T-cell (primary cell): Measurements from ENCODE around the gene RNF126. TPM values are rescaled to one million over a fixed set of nuclear protein-coding genes. Genes with fewer than 3 reads are reported as not detected.
"Not testable (repeated sequence)": the region's sequence is repeated elsewhere in the genome, so short reads cannot be mapped to it uniquely, and the experiment has no call there.

ENCODE experiments used
- ATAC-seq, 4 experiments: fragments of 200-7000 bp in 3 of 4; fragments of 150-1000 bp in 1 of 4; cut with Tn5 transposase; replicated peaks in 1 of 4; 1 replicate in 3 of 4; 2 replicates in 1 of 4; pipeline ENCODE4 v1.10.0; 2021; ENCODE audit warnings: moderate library complexity in 3 of 4, mild to moderate bottlenecking in 2 of 4, moderate number of reproducible peaks in 1 of 4
- CTCF ChIA-PET, 2 donors: fragments of 300-600 bp; sonication (Branson Sonifier 250); formaldehyde crosslinking; loops; one replicate each; lab custom pipeline; 2022; ENCODE audit warnings: antibody characterized with exemption in 2 of 2; lab: Charles Lee
- POLR2A ChIA-PET, 2 donors: fragments of 300-600 bp; sonication (Branson Sonifier 250); formaldehyde crosslinking; loops; one replicate each; lab custom pipeline; 2022; ENCODE audit warnings: antibody characterized with exemption in 2 of 2; lab: Charles Lee
- DNase-seq, 35 experiments: peaks; one replicate each; pipeline versions ENCODE4 v3.0.0 to v3.0.0-alpha.2; 2013 to 2023
- H3K27ac ChIP-seq: one replicate; pipeline ENCODE4 v1.5.1; 2013; ENCODE audit warnings: low read length
- H3K27me3 ChIP-seq, 2 experiments: replicated peaks in 1 of 2; 1 replicate in 1 of 2; 2 replicates in 1 of 2; pipeline versions ENCODE4 v1.6.1 to v1.7.0; 2013; ENCODE audit warnings: low read length in 1 of 2, mixed read lengths in 1 of 2; ENCODE audit not compliant: control insufficient read depth in 2 of 2, insufficient read depth in 2 of 2; ENCODE audit errors: extremely low read depth in 1 of 2
- H3K36me3 ChIP-seq, 2 donors: 1 replicate in 1 of 2; 2 replicates in 1 of 2; pipeline versions ENCODE4 v1.6.1 to v1.7.0; 2013; ENCODE audit warnings: low read length in 1 of 2; ENCODE audit not compliant: control insufficient read depth in 2 of 2, insufficient read depth in 1 of 2; ENCODE audit errors: extremely low read depth in 1 of 2
- H3K4me1 ChIP-seq, 2 experiments: 1 replicate in 1 of 2; 2 replicates in 1 of 2; pipeline versions ENCODE4 v1.6.1 to v1.7.0; 2013; ENCODE audit warnings: low read length in 2 of 2, mixed read lengths in 1 of 2; ENCODE audit not compliant: insufficient read depth in 2 of 2, control insufficient read depth in 1 of 2; ENCODE audit errors: extremely low read depth in 1 of 2
- H3K4me3 ChIP-seq, 2 donors: 1 replicate in 1 of 2; 2 replicates in 1 of 2; pipeline versions ENCODE4 v1.5.1 to v1.7.0; 2013; ENCODE audit warnings: mild to moderate bottlenecking in 2 of 2, low read length in 1 of 2, moderate library complexity in 1 of 2; ENCODE audit not compliant: control insufficient read depth in 1 of 2; ENCODE audit errors: extremely low read depth in 1 of 2
- H3K9me3 ChIP-seq: 2 replicates; pipeline ENCODE4 v1.7.0; 2013
- H3K27ac Mint-ChIP-seq, 2 donors: one replicate each; pipeline ENCODE4 v1.8.0; 2020 to 2021; ENCODE audit warnings: mild to moderate bottlenecking in 2 of 2, mixed read lengths in 2 of 2
- H3K27me3 Mint-ChIP-seq, 2 donors: one replicate each; pipeline ENCODE4 v1.8.0; 2021 to 2022; ENCODE audit warnings: mixed read lengths in 2 of 2
- H3K36me3 Mint-ChIP-seq: one replicate; pipeline ENCODE4 v1.8.0; 2021; ENCODE audit warnings: mixed read lengths
- H3K4me1 Mint-ChIP-seq, 3 donors: one replicate each; pipeline ENCODE4 v1.8.0; 2020 to 2022; ENCODE audit warnings: mixed read lengths in 3 of 3, mild to moderate bottlenecking in 1 of 3
- H3K4me3 Mint-ChIP-seq, 3 donors: one replicate each; pipeline ENCODE4 v1.8.0; 2020 to 2022; ENCODE audit warnings: mild to moderate bottlenecking in 3 of 3, mixed read lengths in 3 of 3, moderate library complexity in 3 of 3
- H3K9me3 Mint-ChIP-seq, 3 donors: one replicate each; pipeline ENCODE4 v1.8.0; 2020 to 2022; ENCODE audit warnings: mixed read lengths in 3 of 3
- WGBS: methylation state at CpG from one replicate; pipeline ENCODE4 v1.1.5; 2013; ENCODE audit warnings: missing lambda C conversion rate; ENCODE audit not compliant: insufficient coverage; 5-methylcytosine and 5-hydroxymethylcytosine counted together
- total RNA-seq, 35 experiments: library from RNA in 6 of 35; stranded (reverse) in 6 of 35; fragments of 120-200 nt in 1 of 35; gene quantifications; one replicate each; pipeline versions ENCODE4 v1.2.1 to v1.2.4 and lab custom pipeline; 2013 to 2026

Gene RNF126
- total RNA-seq, 5 donors from 2014 or later (not counting 1 experiment from before 2014, with no cell fraction given): 98.8 to 139 (median 118) TPM

DNA sequence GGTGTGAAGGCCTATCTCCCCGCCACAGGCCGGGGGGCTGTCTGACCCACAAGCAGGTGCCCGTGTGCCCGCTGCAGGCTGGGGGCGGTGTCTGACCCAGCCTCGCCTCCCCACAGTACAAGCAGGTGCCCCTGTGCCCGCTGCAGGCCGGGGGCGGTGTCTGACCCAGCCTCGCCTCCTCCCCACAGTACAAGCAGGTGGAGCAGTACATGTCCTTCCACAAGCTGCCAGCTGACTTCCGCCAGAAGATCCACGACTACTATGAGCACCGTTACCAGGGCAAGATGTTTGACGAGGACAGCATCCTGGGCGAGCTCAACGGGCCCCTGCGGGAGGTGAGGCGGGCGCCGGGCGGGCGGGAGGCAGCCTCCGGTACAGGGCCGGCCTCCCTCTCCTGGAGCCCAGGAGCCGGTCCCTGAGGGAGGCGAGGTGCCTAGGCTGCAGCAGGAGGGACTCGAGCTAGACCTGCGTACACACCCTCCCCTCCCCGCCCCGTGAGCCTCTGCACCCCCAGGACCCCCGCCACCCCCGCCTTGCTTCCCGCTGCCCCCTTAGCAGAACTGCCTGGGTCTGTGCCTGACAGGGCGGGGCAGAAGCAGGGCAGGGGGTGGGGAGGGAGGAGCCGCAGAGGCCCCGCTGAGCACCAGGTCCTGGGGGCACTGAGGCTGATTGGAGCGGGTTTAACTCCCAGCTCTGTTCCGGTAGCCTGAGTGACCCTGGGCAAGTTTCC is 52.8 kb downstream of the RNF126 start:
- ChIA-PET POLR2A (no interaction called here), CTCF (interaction anchor here in 1 of 2 donors (0.6 kb wide), 2 partner anchors 16 to 53 kb away, joined by 3 to 4 read pairs; no protein-coding TSS in a partner anchor)
- Mint-ChIP-seq H3K27me3 (no peaks in the 10 kb centered on the region), H3K9me3 (no peaks in the 10 kb centered on the region), H3K4me3 (peak overlapping the region; percentile 89 to 98 (median 95)), H3K36me3 (peaks cover 5% of the 10 kb centered on the region), H3K4me1 (peaks cover 17 to 25% (median 21%) of the 10 kb centered on the region in 3 donors), H3K27ac (peak overlapping the region; percentile 93 to 98)
- Histone ChIP-seq H3K27me3 (peaks cover 0 to 2% of the 10 kb centered on the region in 2 experiments), H3K27ac (peak overlapping the region; percentile 61), H3K36me3 (no peaks in the 10 kb centered on the region), H3K4me3 (peak overlapping the region; percentile 58 to 72), H3K4me1 (peaks cover 3 to 45% of the 10 kb centered on the region in 2 experiments), H3K9me3 (no peaks in the 10 kb centered on the region)
- WGBS: 9% methylated on average over 27 of the region's 38 CpGs
- ATAC-seq: peak; percentile 40 to 64 (median 64)
- peak in 25 of 35 experiments; percentile 12 to 60 (median 38) for DNase-seq

DNA sequence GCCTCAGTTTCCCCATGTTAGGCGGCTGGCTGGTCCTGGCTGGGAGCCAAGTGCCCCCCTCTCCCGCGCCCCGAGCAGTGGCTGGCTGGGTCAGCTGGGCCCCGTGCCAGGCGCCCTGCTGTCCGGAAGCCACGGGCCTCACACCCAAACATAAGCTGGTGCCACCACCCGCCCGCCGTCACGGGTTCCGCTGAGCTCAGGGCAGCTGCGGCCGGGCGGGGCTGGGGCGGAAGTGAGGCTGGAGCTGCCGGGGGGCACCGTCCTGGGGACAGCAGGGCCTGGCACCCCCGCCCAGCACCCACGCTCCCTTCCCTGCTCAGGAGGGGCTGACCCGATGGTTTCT is 54.0 kb downstream of the RNF126 start:
- CTCF ChIA-PET: no interaction called here
- no peak for ATAC-seq
- Histone ChIP-seq H3K9me3 (no peaks in the 10 kb centered on the region), H3K36me3 (no peaks in the 10 kb centered on the region), H3K27me3 (no peaks in the 10 kb centered on the region), H3K4me1 (peaks cover 3 to 45% of the 10 kb centered on the region in 2 experiments), H3K27ac (peak overlapping the region; percentile 23), H3K4me3 (no peak overlapping the region)
- DNase-seq: no peak
- Mint-ChIP-seq H3K27ac (no peak overlapping the region), H3K9me3 (no peaks in the 10 kb centered on the region), H3K27me3 (no peaks in the 10 kb centered on the region), H3K4me1 (peaks cover 17% of the 10 kb centered on the region in 3 donors), H3K36me3 (no peaks in the 10 kb centered on the region), H3K4me3 (no peak overlapping the region)
- 77% methylated on average over 22 of the region's 22 CpGs for WGBS
- POLR2A ChIA-PET: no interaction called here

DNA sequence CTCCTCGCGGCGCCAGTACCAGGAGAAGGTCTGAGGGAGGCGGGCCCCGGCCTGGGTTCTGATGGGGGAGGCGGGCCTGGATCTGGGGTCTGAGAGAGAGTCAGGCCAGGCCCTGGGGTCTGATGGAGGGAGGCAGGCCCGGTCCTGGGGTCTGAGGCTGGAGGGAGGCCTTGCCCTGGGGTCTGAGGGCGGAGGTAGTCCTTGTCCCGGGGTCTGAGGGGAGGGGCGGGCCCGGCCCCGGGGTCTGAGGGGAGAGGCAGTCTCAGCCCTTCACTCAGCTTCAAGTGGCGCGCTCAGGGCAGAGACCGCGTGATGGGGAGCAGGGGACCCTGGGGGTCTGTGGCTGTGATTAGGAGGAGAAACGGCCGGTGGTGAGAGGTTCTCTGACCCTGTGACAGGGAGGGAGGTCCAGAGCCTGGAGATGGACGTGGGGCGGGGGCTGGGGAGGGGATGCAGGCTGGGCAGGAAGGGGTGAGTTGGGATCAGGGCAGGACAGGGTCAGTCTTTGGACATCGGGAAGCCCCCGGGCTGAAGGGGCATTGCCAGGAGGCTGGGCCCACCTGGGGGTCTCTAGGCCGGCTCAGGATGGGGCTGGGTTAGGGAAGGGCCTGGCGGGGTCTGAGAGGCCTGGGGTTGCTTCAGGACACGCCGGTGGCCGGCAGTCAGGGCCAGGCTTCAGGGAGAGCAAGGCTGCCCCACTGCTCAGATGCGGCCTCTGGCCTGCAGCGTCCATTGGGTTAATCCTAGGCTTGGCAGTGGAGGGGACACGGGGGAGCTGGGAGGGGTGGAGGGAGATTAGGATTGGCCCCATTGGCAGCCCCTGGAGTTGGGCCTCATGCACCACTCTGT is 54.6 kb downstream of the RNF126 start:
- Mint-ChIP-seq H3K27me3 (no peaks in the 10 kb centered on the region), H3K4me3 (peak overlapping the region in 1 of 3 donors; percentile 53), H3K27ac (no peak overlapping the region), H3K9me3 (no peaks in the 10 kb centered on the region), H3K36me3 (no peaks in the 10 kb centered on the region), H3K4me1 (peaks cover 17 to 19% (median 17%) of the 10 kb centered on the region in 3 donors)
- CTCF ChIA-PET: no interaction called here
- POLR2A ChIA-PET: no interaction called here
- no peak for ATAC-seq
- Histone ChIP-seq H3K36me3 (no peaks in the 10 kb centered on the region), H3K9me3 (no peaks in the 10 kb centered on the region), H3K27me3 (no peaks in the 10 kb centered on the region), H3K27ac (peak overlapping the region; percentile 23), H3K4me1 (peaks cover 3 to 45% of the 10 kb centered on the region in 2 experiments), H3K4me3 (peak overlapping the region in 1 of 2 donors; percentile 34)
- WGBS: 88% methylated on average over 24 of the region's 30 CpGs
- DNase-seq: no peak

DNA sequence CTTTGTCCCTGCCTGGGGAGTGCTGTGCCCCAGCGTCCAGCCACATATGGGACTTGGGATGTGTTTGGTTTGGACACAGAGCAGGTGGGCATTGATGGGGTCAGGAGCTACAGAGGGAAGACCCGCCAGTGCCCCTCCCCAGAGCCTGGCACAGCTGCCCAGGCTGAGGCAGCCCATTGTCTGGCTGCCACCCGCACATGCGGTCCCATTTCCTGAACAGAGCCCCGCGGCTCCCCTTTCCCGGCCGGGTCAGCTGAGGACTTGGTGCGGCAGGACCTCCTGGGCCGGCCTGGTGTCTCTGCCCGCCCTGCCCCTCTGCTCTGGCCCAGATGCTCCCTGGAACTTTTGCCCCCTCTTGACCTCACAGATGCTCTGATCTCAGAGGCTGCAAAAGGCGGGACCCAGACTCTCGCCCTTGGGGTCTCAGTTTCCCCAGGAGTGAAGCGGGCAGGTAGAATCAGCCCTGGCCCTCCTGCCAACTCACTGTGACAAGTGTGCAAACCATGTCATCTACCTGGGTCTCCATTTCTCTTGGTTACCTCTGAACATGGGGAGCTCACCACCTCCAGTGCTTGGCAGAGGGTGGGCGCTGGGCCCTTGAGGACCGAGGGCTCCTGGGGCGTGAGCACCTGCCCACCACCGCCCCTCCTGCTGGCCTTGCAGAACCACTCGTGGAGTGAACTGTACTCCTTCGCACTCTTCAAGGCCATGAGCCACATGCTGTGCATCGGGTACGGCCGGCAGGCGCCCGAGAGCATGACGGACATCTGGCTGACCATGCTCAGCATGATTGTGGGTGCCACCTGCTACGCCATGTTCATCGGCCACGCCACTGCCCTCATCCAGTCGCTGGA is 55.5 kb downstream of the RNF126 start:
- peaks cover 3 to 39% of the 10 kb centered on the region in 2 experiments for H3K4me1 ChIP-seq
- no peak overlapping the region for H3K27ac ChIP-seq
- Mint-ChIP-seq H3K36me3 (no peaks in the 10 kb centered on the region), H3K4me1 (peaks cover 14 to 19% (median 17%) of the 10 kb centered on the region in 3 donors), H3K27ac (peak overlapping the region in 1 of 2 donors; percentile 52), H3K4me3 (no peak overlapping the region), H3K9me3 (no peaks in the 10 kb centered on the region), H3K27me3 (no peaks in the 10 kb centered on the region)
- ChIA-PET CTCF (no interaction called here), POLR2A (no interaction called here)
- no peaks in the 10 kb centered on the region for H3K27me3 ChIP-seq
- no peak for ATAC-seq
- DNase-seq: no peak
- H3K36me3 ChIP-seq: no peaks in the 10 kb centered on the region
- WGBS: 95% methylated on average over 26 of the region's 30 CpGs
- H3K9me3 ChIP-seq: no peaks in the 10 kb centered on the region
- no peak overlapping the region for H3K4me3 ChIP-seq

DNA sequence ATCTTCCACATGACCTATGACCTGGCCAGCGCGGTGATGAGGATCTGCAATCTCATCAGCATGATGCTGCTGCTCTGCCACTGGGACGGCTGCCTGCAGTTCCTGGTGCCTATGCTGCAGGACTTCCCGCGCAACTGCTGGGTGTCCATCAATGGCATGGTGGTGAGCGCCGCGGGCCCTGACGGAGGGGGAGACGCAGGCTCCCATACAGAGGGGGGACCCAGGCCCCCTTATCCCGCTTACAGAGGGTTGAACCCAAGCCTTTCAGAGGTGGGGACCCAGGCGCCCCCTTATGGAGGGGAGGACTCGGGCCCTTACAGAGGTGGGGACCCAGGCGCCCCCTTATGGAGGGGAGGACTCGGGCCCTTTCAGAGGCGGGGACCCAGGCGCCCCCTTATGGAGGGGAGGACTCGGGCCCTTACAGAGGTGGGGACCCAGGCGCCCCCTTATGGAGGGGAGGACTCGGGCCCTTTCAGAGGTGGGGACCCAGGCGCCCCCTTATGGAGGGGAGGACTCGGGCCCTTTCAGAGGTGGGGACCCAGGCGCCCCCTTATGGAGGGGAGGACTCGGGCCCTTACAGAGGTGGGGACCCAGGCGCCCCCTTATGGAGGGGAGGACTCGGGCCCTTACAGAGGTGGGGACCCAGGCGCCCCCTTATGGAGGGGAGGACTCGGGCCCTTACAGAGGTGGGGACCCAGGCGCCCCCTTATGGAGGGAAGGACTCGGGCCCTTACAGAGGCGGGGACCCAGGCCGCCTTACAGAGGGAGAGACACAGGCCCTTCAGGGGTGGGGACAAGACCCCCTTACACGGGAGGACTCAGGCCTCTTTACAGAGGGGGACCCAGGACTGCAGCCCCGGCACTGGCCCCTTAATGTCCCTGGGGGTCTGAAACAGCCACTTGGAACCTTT is 57.7 kb downstream of the RNF126 start:
- H3K9me3 Mint-ChIP-seq, POLR2A ChIA-PET, ATAC-seq, H3K9me3 ChIP-seq, H3K27me3 Mint-ChIP-seq, H3K27me3 ChIP-seq, DNase-seq, H3K36me3 Mint-ChIP-seq, H3K27ac Mint-ChIP-seq, H3K36me3 ChIP-seq, H3K27ac ChIP-seq: not testable (repeated sequence)
- WGBS: 52% methylated on average over 9 of the region's 34 CpGs
- H3K4me3 ChIP-seq: peak overlapping the region in 1 of 2 donors; percentile 27
- peaks cover 3 to 21% of the 10 kb centered on the region in 2 experiments for H3K4me1 ChIP-seq
- peak overlapping the region in 1 of 3 donors; percentile 41 for H3K4me3 Mint-ChIP-seq
- CTCF ChIA-PET: interaction anchor here in 1 of 2 donors (0.6 kb wide), 1 partner anchor 132 kb away, joined by 4 read pairs; no protein-coding TSS in a partner anchor
- peaks cover 5 to 11% (median 7%) of the 10 kb centered on the region in 3 donors for H3K4me1 Mint-ChIP-seq
